NCI-H187 (cell line): ENCODE measurements around the gene GREM2.

Source experiments
- DNase-seq, 2 experiments: peaks; one replicate each; lab custom pipeline; 2025; lab: John Stamatoyannopoulos, UW

Gene GREM2

GRCh38 chr1:240611619-240612480 is at the start of gene GREM2:
TSS of gene GREM2 (minus strand) at chr1:240612155. CDS start at chr1:240493475, 118,680 bp downstream.
- DNase-seq = no peak

- DNase-seq = no peak
Observed at GRCh38 chr1:240658312-240658960, 46.5 kb upstream of the GREM2 start.

DNA sequence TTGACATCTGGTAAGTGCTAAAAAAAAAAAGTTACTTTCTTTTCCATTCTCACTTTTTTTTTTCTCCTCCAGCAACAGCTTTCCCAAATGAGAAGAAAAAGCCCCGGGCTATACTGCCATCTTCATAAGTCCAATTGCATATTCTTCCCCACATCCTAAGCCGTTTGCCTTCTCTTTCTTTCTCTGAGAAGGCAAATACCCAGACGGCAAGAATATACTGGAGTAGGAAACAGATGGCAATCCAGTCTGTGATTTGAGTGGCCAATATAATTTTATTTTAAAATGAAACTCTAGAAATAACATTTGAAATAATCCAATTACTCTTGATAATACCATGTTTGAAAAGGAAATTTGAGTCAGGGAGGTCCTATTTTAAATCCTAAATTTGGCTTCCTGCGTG is 44.6 kb upstream of the GREM2 start:
- DNase-seq = no peak

- DNase-seq = peak in 1 of 2 experiments; percentile 26
Observed at GRCh38 chr1:240652961-240653409, 41.0 kb upstream of the GREM2 start.

DNA sequence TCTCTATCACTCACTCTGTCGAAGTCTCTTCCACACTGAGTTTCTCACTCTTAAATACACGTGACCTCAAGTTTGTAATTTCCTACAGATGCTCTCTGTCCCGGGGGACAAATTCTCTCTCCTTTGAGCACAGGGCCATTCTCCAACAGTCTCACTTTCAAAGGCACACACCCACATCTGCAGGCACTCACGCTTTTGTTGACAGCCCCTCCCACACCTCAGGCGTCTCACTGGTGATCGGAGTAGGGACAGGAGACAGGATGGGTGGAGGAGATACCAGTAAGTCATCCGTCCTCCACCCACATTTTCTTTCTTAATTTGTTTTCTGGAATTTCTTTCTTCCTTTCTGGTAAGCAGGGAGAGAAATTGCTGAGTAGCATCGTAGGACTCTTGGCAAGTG is 40.6 kb upstream of the GREM2 start:
- DNase-seq = no peak

DNA sequence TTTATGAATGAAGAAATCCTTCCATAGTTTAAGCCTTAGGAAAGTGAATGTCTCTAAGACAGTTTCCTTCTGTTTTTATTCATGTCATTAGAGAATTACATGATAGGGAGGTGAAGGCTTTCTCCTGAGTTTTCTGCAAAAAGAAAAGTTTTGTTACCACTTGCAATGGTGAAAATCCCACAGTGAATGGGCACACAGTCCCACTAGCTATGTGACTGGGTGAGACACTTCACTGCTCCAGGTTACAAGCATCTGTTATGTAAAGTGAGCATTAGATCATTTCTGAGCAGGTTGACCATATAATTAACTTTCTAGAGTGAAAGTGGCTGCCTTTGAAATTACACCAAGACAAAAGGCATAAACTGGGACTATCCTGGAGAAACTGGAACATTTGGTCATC is 38.9 kb upstream of the GREM2 start:
- no peak for DNase-seq

DNA sequence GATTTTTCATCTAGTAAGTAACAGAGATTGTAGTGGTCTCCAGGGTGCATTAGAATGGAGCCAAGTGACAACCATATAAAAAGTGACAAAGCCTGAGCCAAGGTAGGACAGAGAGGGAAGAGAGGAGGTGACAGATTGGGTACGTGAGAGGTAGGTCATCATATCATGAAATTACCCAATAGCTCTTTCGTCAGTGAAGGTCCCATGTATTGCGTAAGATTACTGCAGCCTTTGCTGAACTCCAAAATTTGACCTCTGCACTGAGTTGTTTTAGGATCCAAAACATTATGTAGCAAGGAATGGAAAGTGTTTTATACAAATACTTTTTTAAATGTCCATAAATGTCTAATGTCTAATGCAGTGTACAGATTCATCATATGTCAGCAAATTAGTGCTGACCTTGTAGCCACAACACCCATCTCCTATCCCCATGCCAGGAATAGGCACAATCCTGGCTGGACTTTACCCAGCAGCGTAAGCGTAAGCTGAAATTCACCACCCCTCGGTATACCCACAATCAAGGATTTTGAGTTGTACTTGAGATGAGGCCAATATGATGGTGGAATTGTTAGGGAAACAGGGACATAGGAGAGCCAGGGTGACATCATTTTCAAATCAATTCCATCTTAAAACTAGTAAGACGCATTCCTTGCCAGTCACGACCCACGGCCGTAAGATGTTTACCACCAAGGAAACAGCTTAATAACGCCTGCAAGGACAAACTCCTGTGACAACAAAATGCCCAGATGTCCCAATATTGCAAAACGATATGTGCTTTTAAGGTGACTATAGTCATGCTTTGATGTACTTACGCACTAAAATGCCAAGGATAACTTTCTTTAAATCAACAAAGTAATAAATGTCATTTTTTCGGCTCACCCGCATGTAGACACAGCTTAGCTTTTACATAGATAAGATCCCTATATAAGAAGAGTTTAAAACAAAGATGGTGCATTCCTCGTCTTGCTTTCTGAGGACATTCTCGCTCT is 38.1 kb upstream of the GREM2 start:
- no peak for DNase-seq

DNA sequence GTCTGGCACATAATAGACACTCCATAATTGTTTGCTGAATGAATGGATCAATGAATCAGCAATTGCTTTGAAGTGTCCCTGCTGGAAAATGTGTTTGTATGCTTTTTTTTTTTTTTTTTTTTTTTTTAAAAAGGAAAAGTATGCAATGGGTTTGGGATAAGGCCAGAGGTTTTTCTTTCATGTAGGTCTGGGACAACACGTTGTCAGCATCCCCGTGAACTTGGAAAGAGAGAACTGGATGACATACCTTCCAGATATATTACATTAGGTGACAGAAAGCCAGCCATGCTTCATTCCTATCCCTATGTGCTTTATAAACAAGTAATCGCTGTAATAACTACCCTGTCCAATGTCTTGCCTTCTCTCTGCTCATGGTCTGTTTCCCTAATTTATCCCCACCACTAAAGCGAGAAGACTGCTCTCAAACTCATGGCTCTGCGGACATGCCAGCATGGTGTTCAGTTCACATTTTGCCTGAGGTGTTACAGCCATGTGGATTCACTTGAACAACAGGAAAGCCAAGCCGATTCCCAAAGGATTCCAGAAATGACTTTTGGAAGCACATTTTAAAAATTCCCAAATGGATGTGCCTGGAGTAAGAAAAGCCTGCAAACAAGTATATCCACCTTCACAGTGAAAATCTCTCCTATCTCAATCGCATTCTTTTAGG is 34.8 kb upstream of the GREM2 start:
- no peak for DNase-seq

DNA sequence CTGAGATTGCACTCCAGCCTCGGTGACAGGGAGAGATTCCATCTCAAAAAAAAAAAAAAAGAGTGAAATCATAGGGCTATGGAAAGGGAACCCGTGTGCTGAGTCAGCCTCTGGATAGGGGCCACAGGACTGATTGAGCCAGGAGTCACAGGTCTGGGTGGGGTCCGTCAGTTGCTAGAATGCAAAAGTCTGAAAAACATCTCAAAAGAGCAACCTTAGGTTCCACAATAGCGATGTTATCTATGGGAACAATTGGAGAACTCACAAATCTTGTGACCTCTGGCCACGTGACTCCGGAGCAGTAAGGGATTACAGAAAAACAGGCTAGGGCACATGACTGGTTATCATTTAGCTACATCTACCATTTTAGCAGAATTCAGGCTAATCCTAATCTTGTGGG is 32.8 kb upstream of the GREM2 start:
- no peak for DNase-seq

DNA sequence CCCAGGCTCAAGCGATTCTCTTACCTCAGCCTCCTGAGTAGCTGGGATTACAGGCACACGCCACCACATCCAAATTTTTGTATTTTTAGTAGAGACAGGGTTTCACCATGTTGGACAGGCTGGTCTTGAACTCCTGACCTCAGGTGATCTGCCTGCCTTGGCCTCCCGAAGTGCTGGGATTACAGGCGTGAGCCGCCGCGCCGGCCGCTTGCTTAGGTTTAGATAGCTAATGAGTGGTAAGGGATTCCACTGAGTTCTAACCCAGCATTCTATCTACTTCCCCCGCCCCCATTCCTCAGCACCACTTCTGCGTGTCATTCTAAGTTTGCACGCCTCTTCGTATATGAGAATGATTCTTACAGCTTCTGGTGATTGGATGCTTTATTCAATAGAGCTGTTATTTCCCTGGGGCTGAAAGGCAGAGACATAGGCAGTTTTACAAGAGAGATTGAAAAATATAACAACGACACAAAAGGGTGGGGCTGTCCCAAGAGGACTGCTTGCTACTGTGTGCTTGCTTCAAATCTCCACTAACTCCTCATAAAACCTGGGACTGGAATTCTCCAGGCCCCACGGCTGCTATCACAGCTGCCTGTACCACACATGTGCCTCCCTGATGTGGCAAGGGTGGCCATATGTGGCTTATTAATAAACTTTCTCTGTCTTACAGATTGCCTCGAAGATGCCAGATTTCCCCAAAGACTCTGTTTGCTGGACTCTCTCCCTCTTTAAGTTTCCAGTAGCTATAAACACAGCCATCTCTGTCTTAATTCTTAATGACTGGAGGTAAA is 23.7 kb upstream of the GREM2 start:
- DNase-seq = no peak

- DNase-seq = no peak
Observed at GRCh38 chr1:240630409-240630808, 18.5 kb upstream of the GREM2 start.

GRCh38 chr1:240621249-240621648 is 9.3 kb upstream of the GREM2 start:
- no peak for DNase-seq

DNA sequence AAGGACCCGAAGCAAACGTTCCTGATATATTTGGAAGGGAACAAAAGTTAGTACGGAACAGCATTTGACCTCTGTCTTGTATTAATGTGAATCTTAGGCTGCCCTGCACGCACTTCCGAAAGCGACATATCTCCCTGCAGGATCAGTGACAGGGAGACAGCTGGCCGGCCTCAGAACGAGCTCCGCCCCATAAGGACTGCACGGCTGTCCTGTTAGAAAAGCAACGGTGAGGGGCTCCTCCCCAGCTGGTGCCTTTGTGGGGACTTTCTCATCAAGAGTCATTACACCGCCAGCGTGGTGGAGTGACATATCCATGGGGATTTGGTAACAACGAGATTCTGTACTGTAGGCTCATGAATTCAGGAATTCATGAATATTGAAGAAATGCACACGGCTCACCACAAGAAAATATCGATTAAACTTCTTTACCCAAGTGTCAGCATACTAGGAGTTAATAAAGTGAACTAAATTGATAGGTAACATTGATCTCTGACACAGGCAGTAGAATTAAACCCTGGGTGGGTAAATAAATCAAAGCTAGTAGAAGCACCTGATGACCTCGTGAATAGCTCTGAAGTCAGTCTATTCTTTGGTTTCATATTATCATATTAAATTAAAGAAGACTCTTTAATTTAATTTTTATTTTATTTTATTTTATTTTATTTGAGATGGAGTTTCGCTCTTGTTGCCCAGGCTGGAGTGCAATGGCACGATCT is 8.1 kb upstream of the GREM2 start:
- DNase-seq = no peak

DNA sequence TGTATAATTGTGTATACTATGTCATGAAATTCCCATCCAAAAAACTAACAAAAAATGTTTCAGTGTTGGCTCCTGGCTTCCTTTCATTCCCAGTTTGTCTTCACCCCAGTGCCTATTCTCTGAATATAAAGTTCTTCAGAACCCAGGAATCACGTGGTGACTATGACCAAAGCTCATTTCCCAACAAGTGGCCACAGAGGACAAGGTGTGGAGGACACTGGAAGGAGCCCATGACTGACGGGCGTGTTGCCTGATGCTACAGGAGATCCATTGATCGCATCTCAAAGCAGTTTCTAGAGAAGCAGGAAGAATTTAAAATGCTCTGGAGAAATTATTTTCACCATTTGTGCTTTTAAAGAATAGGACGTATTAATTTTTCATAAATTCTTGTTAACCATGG is 7.4 kb upstream of the GREM2 start:
- no peak for DNase-seq

DNA sequence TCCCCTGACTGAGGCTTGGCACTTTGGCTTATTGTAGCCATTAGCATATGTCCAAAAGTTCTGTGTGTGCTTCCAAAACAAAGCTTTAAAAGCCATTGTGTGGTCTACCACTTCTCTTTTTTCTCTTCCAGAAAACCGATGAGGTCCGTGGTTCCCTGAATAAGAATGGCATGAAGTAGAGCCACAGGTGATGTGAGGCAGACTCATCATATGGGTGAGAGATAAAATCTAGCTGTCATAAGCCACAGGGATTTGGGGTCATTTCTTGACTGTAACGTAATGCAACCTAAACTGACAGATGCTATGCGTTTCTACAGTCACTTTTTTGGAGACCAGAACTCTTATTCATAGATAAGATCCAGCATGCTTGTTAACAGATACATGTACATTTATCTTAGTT is 7.0 kb upstream of the GREM2 start:
- no peak for DNase-seq

DNA sequence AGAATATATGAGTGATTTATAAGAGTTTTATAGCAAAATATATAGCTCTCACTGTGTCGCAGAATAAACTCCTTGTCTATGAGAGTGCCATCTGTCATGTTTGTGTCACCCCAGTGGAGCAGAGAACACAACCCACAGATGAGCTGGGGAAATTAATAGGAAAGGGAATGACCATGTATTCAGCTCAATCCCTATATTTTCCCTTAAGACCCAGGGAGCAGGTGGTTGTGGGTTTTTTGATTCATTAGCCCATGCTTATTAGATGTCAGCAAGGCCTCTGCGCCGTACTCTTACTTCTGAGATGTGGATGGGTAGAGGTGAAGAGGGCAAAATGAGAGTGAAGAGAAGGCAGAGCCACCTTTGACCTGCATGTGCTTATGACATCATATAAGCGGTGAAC is 4.1 kb upstream of the GREM2 start:
- DNase-seq = no peak

DNA sequence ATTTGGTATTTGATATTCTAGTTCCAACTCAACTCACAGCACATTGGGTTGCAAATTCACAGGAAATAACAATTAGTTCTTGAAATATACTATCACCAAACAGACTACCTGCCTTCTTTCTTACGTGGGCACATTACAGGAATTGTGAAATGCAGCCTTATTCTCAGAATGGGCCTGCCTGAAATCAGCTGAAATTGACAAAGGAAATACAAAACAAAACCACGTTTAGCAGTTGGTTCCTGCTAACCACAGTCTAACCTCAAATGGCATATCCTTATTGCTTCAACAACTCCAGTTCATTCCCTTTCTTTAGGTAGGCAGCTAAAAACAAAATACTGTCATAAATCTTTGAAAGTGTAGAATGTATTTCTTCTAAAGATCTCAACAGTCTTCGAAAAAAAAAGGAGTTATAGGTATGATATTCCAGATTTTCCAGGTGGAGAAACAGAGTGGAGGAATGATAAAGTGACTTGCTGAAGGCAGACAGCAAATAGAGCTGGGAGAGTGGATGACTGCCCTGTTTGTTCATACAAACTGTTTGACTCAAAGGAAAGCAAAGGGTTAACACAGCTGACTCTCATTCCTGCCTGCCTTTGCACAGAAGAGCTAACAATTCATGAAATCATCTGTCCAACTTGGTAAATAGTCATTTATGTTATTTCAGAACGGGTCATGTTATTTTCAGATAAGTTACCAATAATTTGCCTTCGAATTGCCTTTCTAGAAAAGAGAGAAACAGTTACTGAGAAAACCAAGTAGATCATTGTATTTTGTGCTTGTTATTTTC is 1.6 kb upstream of the GREM2 start:
- DNase-seq = no peak

- no peak for DNase-seq
Observed at GRCh38 chr1:240612811-240613210, 856 bp upstream of the GREM2 start.

DNA sequence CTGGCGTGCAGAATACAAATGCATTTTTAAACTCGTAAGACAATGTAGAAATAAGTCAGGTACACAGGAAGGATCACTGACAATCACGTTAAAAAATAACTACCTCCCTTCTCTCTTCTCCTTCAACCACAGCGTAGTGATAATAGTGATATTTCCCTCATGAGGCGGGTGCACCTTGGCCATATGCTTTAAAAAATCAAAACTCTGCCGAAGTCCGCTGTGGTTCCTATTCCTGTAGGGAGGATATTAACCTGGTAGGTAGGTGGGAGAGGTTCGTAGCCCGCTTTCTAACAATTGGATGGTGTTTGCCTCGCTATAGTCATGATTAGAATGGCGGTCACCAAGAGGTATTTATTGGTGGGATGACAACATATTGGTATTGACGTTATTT is 732 bp downstream of the GREM2 start:
- no peak for DNase-seq
